Body of pancreas (tissue), 4 donors: ENCODE data around the gene ASB7. TPM values are rescaled to one million over a fixed set of nuclear protein-coding genes. Genes with fewer than 3 reads are reported as not detected.
"Not testable (repeated sequence)": the region's sequence is repeated elsewhere in the genome, so short reads cannot be mapped to it uniquely, and the experiment has no call there.

ENCODE experiments used
- ATAC-seq: fragments of 150-250 bp; one replicate; pipeline ENCODE4 v1.9.1; 2016
- DNase-seq, 4 donors: peaks; one replicate each; pipeline ENCODE4 v3.0.0-alpha.2; 2019
- H3K27ac ChIP-seq, 4 donors: fragments of 200-600 bp; sonication (generic); 1 replicate in 3 of 4; 2 replicates in 1 of 4; pipeline versions ENCODE4 v1.5.1 to v1.6.1; 2016 to 2019; ENCODE audit warnings: mild to moderate bottlenecking in 1 of 4, mixed read lengths in 1 of 4, moderate library complexity in 1 of 4
- H3K27me3 ChIP-seq, 2 donors: fragments of 200-600 bp; sonication (generic); one replicate each; pipeline ENCODE4 v1.6.0; 2016; ENCODE audit warnings: mild to moderate bottlenecking in 1 of 2
- H3K36me3 ChIP-seq, 2 donors: fragments of 200-600 bp; sonication (generic); replicated peaks in 1 of 2; 2 replicates each; pipeline ENCODE4 v1.5.1; 2016; ENCODE audit warnings: low read depth in 2 of 2; ENCODE audit not compliant: insufficient read depth in 1 of 2
- H3K4me1 ChIP-seq: fragments of 200-600 bp; sonication (generic); one replicate; pipeline ENCODE4 v1.6.0; 2016
- H3K4me3 ChIP-seq, 2 donors: fragments of 200-600 bp; sonication (generic); 1 replicate in 1 of 2; 2 replicates in 1 of 2; pipeline ENCODE4 v1.5.1; 2016 to 2019
- H3K9me3 ChIP-seq, 3 donors: fragments of 200-600 bp; sonication (generic); 1 replicate in 2 of 3; 2 replicates in 1 of 3; pipeline ENCODE4 v1.5.1; 2016
- CTCF ChIP-seq, 7 experiments: fragments of 450-650 bp in 4 of 7; fragments of 200-600 bp in 3 of 7; sonication (generic) in 3 of 7; IDR thresholded peaks; one replicate each; pipeline ENCODE4 v1.5.1; 2016 to 2019; ENCODE audit warnings: antibody characterized with exemption in 7 of 7
- POLR2A ChIP-seq, 3 donors: fragments of 450-650 bp; IDR thresholded peaks; one replicate each; pipeline ENCODE4 v1.6.1; 2016; ENCODE audit warnings: antibody characterized with exemption in 3 of 3, mild to moderate bottlenecking in 2 of 3
- WGBS, 2 donors: methylation state at CpG; one replicate each; pipeline ENCODE4 v1.1.5; 2017; 5-methylcytosine and 5-hydroxymethylcytosine counted together
- intact Hi-C: fragments of 100-400 bp; cut with DNase I; formaldehyde crosslinking; loops from one replicate; pipeline ENCODE4 v1.15.1; 2023
- total RNA-seq, 2 donors: library from RNA; depleted of rRNA; stranded (reverse); fragments of >200 nt; gene quantifications; one replicate each; pipeline ENCODE4 v1.1.0, GENCODE V29; 2016

Gene ASB7
- total RNA-seq, 2 donors from 2014 or later: 7.6 to 8.6 TPM

- H3K27me3 ChIP-seq: no peaks in the 10 kb centered on the region
- intact Hi-C loops: no loop called here
- H3K4me3 ChIP-seq: no peak overlapping the region
- H3K9me3 ChIP-seq: no peaks in the 10 kb centered on the region
- 70 to 77% methylated on average over 8 of the region's 8 CpGs for WGBS, 2 donors
- no peaks in the 10 kb centered on the region for H3K4me1 ChIP-seq
- ATAC-seq (no peak), DNase-seq (no peak)
- no peak overlapping the region for H3K27ac ChIP-seq
- no peaks in the 10 kb centered on the region for H3K36me3 ChIP-seq
- TF ChIP-seq POLR2A (IDR thresholded peaks at IDR 0.05) (no peak), CTCF (IDR thresholded peaks at IDR 0.05) (no peak)
Observed at GRCh38 chr15:100670505-100671021, 68.2 kb downstream of the ASB7 start.

- DNase-seq (no peak), ATAC-seq (no peak)
- Histone ChIP-seq H3K27ac (no peak overlapping the region), H3K4me3 (no peak overlapping the region), H3K9me3 (no peaks in the 10 kb centered on the region), H3K27me3 (no peaks in the 10 kb centered on the region), H3K36me3 (no peaks in the 10 kb centered on the region), H3K4me1 (no peaks in the 10 kb centered on the region)
- 72 to 81% methylated on average over 15 of the region's 15 CpGs for WGBS, 2 donors
- no peak for TF ChIP-seq POLR2A (IDR thresholded peaks at IDR 0.05)
- TF ChIP-seq CTCF (IDR thresholded peaks at IDR 0.05): no peak
- intact Hi-C loops: no loop called here
Observed at GRCh38 chr15:100671124-100671680, 68.8 kb downstream of the ASB7 start.

GRCh38 chr15:100671858-100672543, 69.6 kb downstream of the ASB7 start:
- no peak overlapping the region for H3K27ac ChIP-seq
- no peak overlapping the region for H3K4me3 ChIP-seq
- H3K27me3 ChIP-seq: no peaks in the 10 kb centered on the region
- no peak for DNase-seq
- no peaks in the 10 kb centered on the region for H3K36me3 ChIP-seq
- no peaks in the 10 kb centered on the region for H3K9me3 ChIP-seq
- intact Hi-C loops: no loop called here
- no peaks in the 10 kb centered on the region for H3K4me1 ChIP-seq
- TF ChIP-seq CTCF (IDR thresholded peaks at IDR 0.05) (peak in 6 of 7 experiments; percentile 31 to 65 (median 52)), POLR2A (IDR thresholded peaks at IDR 0.05) (no peak)
- WGBS, 2 donors: 54 to 56% methylated on average over 13 of the region's 13 CpGs
- peak; percentile 50 for ATAC-seq

GRCh38 chr15:100672959-100673358, 70.6 kb downstream of the ASB7 start:
- Histone ChIP-seq H3K4me3 (no peak overlapping the region), H3K27ac (no peak overlapping the region), H3K36me3 (no peaks in the 10 kb centered on the region), H3K9me3 (no peaks in the 10 kb centered on the region), H3K27me3 (no peaks in the 10 kb centered on the region), H3K4me1 (no peaks in the 10 kb centered on the region)
- TF ChIP-seq CTCF (IDR thresholded peaks at IDR 0.05) (no peak), POLR2A (IDR thresholded peaks at IDR 0.05) (no peak)
- no peak for DNase-seq
- intact Hi-C loops: no loop called here
- no peak for ATAC-seq
- WGBS, 2 donors: 65 to 69% methylated on average over 5 of the region's 5 CpGs

- H3K4me1 ChIP-seq, H3K9me3 ChIP-seq, H3K36me3 ChIP-seq, intact Hi-C loops, ATAC-seq, DNase-seq, H3K27ac ChIP-seq, H3K27me3 ChIP-seq, H3K4me3 ChIP-seq: not testable (repeated sequence)
- WGBS, 2 donors: 85 to 95% methylated on average over 5 of the region's 5 CpGs
Observed at GRCh38 chr15:100679151-100679550, 76.8 kb downstream of the ASB7 start.
